ENCODE results near the gene IL13. TPM values are rescaled to one million over a fixed set of nuclear protein-coding genes. Genes with fewer than 3 reads are reported as not detected.

IL13 gene
- total RNA-seq, 1 donor from 2014 or later: not detected

DNA sequence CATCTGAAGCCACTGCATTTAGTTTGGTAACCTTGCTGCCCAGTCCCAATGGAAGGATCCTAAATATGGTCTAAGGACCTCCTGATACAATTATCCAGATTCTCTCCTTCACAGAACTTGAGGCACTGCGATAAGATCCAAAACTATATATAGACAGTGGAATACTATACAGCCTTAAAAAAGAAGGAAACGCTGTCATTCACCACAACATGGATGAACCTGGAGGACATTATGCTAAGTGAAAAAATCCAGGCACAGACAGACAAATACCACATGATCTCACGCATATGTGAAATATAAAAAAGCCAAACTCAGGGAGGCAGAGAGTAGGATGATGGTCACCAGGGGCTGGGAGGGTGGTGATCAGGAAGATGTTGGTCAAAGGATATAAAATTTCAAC is 13.0 kb downstream of the IL13 start:
- H3K4me1 ChIP-seq: no peaks in the 10 kb centered on the region
- Mint-ChIP-seq H3K4me1 (peaks cover 6% of the 10 kb centered on the region), H3K27ac (no peak overlapping the region), H3K36me3 (no peaks in the 10 kb centered on the region), H3K9me3 (no peaks in the 10 kb centered on the region), H3K27me3 (ENCODE audit: insufficient read depth, low read depth) (peaks cover 6% of the 10 kb centered on the region), H3K4me3 (no peak overlapping the region)
- H4K20me1 ChIP-seq (ENCODE audit: low read depth): no peaks in the 10 kb centered on the region
- no peak overlapping the region for H3K4me3 ChIP-seq
- no peak overlapping the region for H3K9ac ChIP-seq
- H3K36me3 ChIP-seq: no peaks in the 10 kb centered on the region
- H3F3A ChIP-seq (ENCODE audit: low read depth): no peaks in the 10 kb centered on the region
- no peak overlapping the region for H2AFZ ChIP-seq (replicated peaks)
- H3K27me3 ChIP-seq: no peaks in the 10 kb centered on the region
- TF ChIP-seq EZH2phosphoT487 (IDR thresholded peaks at IDR 0.05) (no peak), EZH2 (IDR thresholded peaks at IDR 0.05) (no peak)
- TF ChIP-seq, protein P1, sequence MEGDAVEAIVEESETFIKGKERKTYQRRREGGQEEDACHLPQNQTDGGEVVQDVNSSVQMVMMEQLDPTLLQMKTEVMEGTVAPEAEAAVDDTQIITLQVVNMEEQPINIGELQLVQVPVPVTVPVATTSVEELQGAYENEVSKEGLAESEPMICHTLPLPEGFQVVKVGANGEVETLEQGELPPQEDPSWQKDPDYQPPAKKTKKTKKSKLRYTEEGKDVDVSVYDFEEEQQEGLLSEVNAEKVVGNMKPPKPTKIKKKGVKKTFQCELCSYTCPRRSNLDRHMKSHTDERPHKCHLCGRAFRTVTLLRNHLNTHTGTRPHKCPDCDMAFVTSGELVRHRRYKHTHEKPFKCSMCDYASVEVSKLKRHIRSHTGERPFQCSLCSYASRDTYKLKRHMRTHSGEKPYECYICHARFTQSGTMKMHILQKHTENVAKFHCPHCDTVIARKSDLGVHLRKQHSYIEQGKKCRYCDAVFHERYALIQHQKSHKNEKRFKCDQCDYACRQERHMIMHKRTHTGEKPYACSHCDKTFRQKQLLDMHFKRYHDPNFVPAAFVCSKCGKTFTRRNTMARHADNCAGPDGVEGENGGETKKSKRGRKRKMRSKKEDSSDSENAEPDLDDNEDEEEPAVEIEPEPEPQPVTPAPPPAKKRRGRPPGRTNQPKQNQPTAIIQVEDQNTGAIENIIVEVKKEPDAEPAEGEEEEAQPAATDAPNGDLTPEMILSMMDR (IDR thresholded peaks at IDR 0.05): no peak
- DNase-seq (ENCODE audit: low spot score): no peak
- H3K9me3 ChIP-seq (ENCODE audit: low read depth): no peaks in the 10 kb centered on the region
- no peaks in the 10 kb centered on the region for H3K79me2 ChIP-seq (ENCODE audit: low read depth)
- H3K4me2 ChIP-seq: no peak overlapping the region
- H3K27ac ChIP-seq: no peak overlapping the region

DNA sequence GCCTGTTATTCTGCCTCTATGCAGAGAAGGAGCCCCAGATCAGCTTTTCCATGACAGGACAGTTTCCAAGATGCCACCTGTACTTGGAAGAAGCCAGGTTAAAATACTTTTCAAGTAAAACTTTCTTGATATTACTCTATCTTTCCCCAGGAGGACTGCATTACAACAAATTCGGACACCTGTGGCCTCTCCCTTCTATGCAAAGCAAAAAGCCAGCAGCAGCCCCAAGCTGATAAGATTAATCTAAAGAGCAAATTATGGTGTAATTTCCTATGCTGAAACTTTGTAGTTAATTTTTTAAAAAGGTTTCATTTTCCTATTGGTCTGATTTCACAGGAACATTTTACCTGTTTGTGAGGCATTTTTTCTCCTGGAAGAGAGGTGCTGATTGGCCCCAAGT is 15.5 kb downstream of the IL13 start:
- Mint-ChIP-seq H3K27me3 (ENCODE audit: insufficient read depth, low read depth) (peaks cover 6% of the 10 kb centered on the region), H3K9me3 (no peaks in the 10 kb centered on the region)
- H3K79me2 ChIP-seq (ENCODE audit: low read depth): no peaks in the 10 kb centered on the region

DNA sequence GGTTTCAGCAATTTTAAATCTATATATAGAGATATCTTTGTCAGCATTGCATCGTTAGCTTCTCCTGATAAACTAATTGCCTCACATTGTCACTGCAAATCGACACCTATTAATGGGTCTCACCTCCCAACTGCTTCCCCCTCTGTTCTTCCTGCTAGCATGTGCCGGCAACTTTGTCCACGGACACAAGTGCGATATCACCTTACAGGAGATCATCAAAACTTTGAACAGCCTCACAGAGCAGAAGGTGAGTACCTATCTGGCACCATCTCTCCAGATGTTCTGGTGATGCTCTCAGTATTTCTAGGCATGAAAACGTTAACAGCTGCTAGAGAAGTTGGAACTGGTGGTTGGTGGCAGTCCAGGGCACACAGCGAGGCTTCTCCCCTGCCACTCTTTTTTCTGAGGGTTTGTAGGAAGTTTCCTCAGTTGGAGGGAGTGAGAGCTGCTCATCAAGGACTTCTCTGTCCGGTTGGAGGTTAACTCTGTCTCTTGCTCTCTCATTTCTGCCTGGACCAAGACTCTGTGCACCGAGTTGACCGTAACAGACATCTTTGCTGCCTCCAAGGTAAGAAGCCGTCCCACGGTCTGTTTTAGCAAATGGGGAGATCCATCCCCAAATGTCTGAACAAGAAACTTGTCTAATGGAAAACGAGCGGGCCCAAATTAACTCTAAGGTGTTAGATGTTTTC is 16.1 kb downstream of the IL13 start, which contains the start of gene IL4:
IL4 (plus strand) TSS at position 51 of the 692 bp plus-strand sequence; CDS start at position 113, 62 bp downstream.
- Mint-ChIP-seq H3K36me3 (no peaks in the 10 kb centered on the region), H3K27ac (no peak within 1 kb of the TSS), H3K9me3 (no peaks in the 10 kb centered on the region), H3K4me3 (no peak within 1 kb of the TSS), H3K27me3 (ENCODE audit: insufficient read depth, low read depth) (peaks cover 3% of the 10 kb centered on the region), H3K4me1 (peaks cover 8% of the 10 kb centered on the region)
- H3F3A ChIP-seq (ENCODE audit: low read depth): no peaks in the 10 kb centered on the region
- no peaks in the 10 kb centered on the region for H3K36me3 ChIP-seq
- no peaks in the 10 kb centered on the region for H3K9me3 ChIP-seq (ENCODE audit: low read depth)
- H3K27me3 ChIP-seq: no peaks in the 10 kb centered on the region
- H3K9ac ChIP-seq: no peak within 1 kb of the TSS
- H3K4me2 ChIP-seq: no peak within 1 kb of the TSS
- TF ChIP-seq, protein P1 (IDR thresholded peaks at IDR 0.05): no peak
- no peak for TF ChIP-seq EZH2 (IDR thresholded peaks at IDR 0.05)
- TF ChIP-seq EZH2phosphoT487 (IDR thresholded peaks at IDR 0.05): no peak
- H2AFZ ChIP-seq (replicated peaks): no peak within 1 kb of the TSS
- H3K4me1 ChIP-seq: no peaks in the 10 kb centered on the region
- no peak within 1 kb of the TSS for H3K4me3 ChIP-seq
- H3K79me2 ChIP-seq (ENCODE audit: low read depth): no peaks in the 10 kb centered on the region
- no peaks in the 10 kb centered on the region for H4K20me1 ChIP-seq (ENCODE audit: low read depth)
- no peak within 1 kb of the TSS for H3K27ac ChIP-seq
- DNase-seq (ENCODE audit: low spot score): no peak

More for the DNA sequence above, 15.5 kb downstream of the IL13 start:
- no peaks in the 10 kb centered on the region for H3F3A ChIP-seq (ENCODE audit: low read depth)
- Mint-ChIP-seq H3K4me1 (peaks cover 8% of the 10 kb centered on the region), H3K36me3 (no peaks in the 10 kb centered on the region), H3K4me3 (no peak overlapping the region), H3K27ac (no peak overlapping the region)
- no peak overlapping the region for H3K4me3 ChIP-seq
- H3K36me3 ChIP-seq: no peaks in the 10 kb centered on the region
- H3K4me1 ChIP-seq: no peaks in the 10 kb centered on the region
- no peak overlapping the region for H3K9ac ChIP-seq
- TF ChIP-seq, protein P1 (IDR thresholded peaks at IDR 0.05): no peak
- TF ChIP-seq EZH2 (IDR thresholded peaks at IDR 0.05) (no peak), EZH2phosphoT487 (IDR thresholded peaks at IDR 0.05) (no peak)
- no peaks in the 10 kb centered on the region for H4K20me1 ChIP-seq (ENCODE audit: low read depth)
- no peaks in the 10 kb centered on the region for H3K27me3 ChIP-seq
- no peak overlapping the region for H3K27ac ChIP-seq
- H3K9me3 ChIP-seq (ENCODE audit: low read depth): no peaks in the 10 kb centered on the region
- H3K4me2 ChIP-seq: no peak overlapping the region
- H2AFZ ChIP-seq (replicated peaks): no peak overlapping the region
- no peak for DNase-seq (ENCODE audit: low spot score)

All from neural progenitor cell (in vitro differentiated cells).